ENCODE results near the gene RHOT2. TPM values are rescaled to one million over a fixed set of nuclear protein-coding genes. Genes with fewer than 3 reads are reported as not detected.

The RHOT2 gene
- total RNA-seq, 2 experiments from 2014 or later: 202 to 209 TPM

DNA sequence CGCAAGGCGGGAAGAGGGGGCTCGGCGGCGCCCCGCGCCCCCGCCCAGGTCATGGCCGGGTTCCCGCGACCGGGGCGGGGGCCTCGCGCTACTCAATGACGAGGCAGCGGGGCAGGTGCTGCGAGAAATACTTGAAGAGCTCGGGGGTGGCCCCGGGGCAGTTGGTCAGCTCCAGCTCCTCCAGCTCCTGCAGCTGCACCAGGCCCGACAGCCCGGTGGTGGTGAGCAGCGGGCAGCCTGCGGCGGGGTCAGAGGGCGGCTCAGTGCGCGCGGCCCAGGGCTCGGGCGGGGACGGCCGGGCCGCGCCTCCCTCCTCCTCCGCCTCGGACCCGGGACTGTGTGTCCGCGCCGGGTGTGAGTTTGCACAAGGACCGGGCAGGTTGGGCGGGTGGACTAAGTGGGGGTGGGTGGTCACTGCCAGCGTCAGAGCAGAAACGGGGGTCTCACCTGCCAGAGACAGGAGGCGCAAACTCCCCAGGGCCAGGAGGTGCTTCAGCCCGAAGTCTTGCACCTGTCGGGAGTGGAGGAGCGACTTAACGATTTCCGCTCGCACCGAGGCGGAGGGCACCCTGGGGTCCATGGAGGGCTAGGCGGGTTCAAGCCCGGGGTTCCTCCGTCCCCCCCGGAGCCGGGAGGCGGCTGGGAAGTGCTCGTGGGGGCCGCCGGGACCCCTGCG lies 26.4 kb downstream of the RHOT2 start:
- intact Hi-C loops (cut with DNase I, micrococcal nuclease): loop anchor here in 1 of 2 experiments (10.0 kb wide), 2 partner anchors 720 to 1270 kb away; partner anchors contain the start of genes RNF151, RPS2 and UNKL
- no peak overlapping the region for H3K27ac Mint-ChIP-seq
- H3K4me3 Mint-ChIP-seq: peak overlapping the region; percentile 70
- H3K27ac ChIP-seq (ENCODE audit: low read depth in 1 of 2, low read length in 2 of 2): no peak overlapping the region
- POLR2A ChIA-PET: interaction anchor here (0.8 to 4.1 kb wide), 7 partner anchors 10 to 270 kb away, joined by 3 to 55 read pairs (median 12); partner anchors contain the start of genes ANTKMT, JMJD8, METRN and METTL26
- H3K36me3 ChIP-seq (ENCODE audit: insufficient read depth, low read length): no peaks in the 10 kb centered on the region
- DNase-seq (peak in 3 of 14 experiments; percentile 32 to 64 (median 54)), ATAC-seq (ENCODE audit: poor library complexity) (no peak)
- H3K4me1 Mint-ChIP-seq (ENCODE audit: low read depth): peaks cover 22% of the 10 kb centered on the region
- no peaks in the 10 kb centered on the region for H3K27me3 ChIP-seq (ENCODE audit: control insufficient read depth in 1 of 2, insufficient read depth in 2 of 2, low read length in 2 of 2)
- H3K9me3 ChIP-seq (ENCODE audit: control insufficient read depth in 1 of 2, insufficient read depth in 1 of 2, low read length in 2 of 2): peaks cover 0 to 7% of the 10 kb centered on the region in 2 experiments
- CTCF ChIA-PET: interaction anchor here (1.7 to 2.0 kb wide), 2 partner anchors 27 to 47 kb away, joined by 6 to 8 read pairs; partner anchors contain the start of genes CIAO3 and RHOT2
- H3K4me1 ChIP-seq (ENCODE audit: insufficient read depth, low read length): peaks cover 58% of the 10 kb centered on the region
- H3K9me3 Mint-ChIP-seq: no peaks in the 10 kb centered on the region
- H3K4me3 ChIP-seq (ENCODE audit: low read length): peak overlapping the region; percentile 69
- no peaks in the 10 kb centered on the region for H3K27me3 Mint-ChIP-seq
- TF ChIP-seq, protein P1, sequence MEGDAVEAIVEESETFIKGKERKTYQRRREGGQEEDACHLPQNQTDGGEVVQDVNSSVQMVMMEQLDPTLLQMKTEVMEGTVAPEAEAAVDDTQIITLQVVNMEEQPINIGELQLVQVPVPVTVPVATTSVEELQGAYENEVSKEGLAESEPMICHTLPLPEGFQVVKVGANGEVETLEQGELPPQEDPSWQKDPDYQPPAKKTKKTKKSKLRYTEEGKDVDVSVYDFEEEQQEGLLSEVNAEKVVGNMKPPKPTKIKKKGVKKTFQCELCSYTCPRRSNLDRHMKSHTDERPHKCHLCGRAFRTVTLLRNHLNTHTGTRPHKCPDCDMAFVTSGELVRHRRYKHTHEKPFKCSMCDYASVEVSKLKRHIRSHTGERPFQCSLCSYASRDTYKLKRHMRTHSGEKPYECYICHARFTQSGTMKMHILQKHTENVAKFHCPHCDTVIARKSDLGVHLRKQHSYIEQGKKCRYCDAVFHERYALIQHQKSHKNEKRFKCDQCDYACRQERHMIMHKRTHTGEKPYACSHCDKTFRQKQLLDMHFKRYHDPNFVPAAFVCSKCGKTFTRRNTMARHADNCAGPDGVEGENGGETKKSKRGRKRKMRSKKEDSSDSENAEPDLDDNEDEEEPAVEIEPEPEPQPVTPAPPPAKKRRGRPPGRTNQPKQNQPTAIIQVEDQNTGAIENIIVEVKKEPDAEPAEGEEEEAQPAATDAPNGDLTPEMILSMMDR (IDR thresholded peaks at IDR 0.05): no peak
- peaks cover 5% of the 10 kb centered on the region for H3K36me3 Mint-ChIP-seq (ENCODE audit: low read depth)

DNA sequence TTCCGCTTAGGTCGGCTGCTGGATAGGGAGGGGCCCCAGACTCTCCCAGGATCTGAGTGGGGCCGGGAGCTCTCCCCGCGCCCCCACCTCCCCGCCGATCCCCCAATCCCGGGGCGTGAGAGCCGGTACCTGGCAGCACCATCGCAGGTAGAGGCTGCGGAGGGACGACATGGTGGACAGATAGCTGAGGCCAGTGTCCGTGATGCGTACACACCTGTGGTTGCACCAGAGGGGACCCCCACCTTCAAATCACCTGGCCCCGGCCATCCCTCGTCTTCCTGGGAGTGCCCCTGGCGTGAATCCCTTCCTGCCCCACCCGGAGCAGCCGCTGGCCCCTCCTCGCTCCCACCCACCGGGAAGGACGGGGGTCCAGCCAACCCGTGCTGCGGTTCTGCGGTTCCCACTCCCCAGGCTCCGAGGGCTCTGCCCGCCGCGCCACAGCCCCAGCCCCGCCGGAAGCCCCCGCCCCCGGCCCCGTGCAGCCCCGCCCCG lies 27.0 kb downstream of the RHOT2 start:
- ATAC-seq (ENCODE audit: poor library complexity) (no peak), DNase-seq (peak in 1 of 14 experiments; percentile 57)
- Histone ChIP-seq H3K27me3 (ENCODE audit: control insufficient read depth in 1 of 2, insufficient read depth in 2 of 2, low read length in 2 of 2) (peaks cover 0 to 2% of the 10 kb centered on the region in 2 experiments), H3K36me3 (ENCODE audit: insufficient read depth, low read length) (no peaks in the 10 kb centered on the region), H3K9me3 (ENCODE audit: control insufficient read depth in 1 of 2, insufficient read depth in 1 of 2, low read length in 2 of 2) (peaks cover 0 to 9% of the 10 kb centered on the region in 2 experiments), H3K27ac (ENCODE audit: low read depth in 1 of 2, low read length in 2 of 2) (no peak overlapping the region), H3K4me3 (ENCODE audit: low read length) (peak overlapping the region; percentile 69), H3K4me1 (ENCODE audit: insufficient read depth, low read length) (peaks cover 58% of the 10 kb centered on the region)
- H3K27me3 Mint-ChIP-seq: no peaks in the 10 kb centered on the region
- H3K4me1 Mint-ChIP-seq (ENCODE audit: low read depth): peaks cover 16% of the 10 kb centered on the region
- TF ChIP-seq, protein P1 (IDR thresholded peaks at IDR 0.05): no peak
- peak overlapping the region; percentile 20 for H3K4me3 Mint-ChIP-seq
- intact Hi-C loops (cut with DNase I, micrococcal nuclease): loop anchor here in 1 of 2 experiments (10.0 kb wide), 2 partner anchors 720 to 1270 kb away; partner anchors contain the start of genes RNF151, RPS2 and UNKL
- no peaks in the 10 kb centered on the region for H3K9me3 Mint-ChIP-seq
- no peak overlapping the region for H3K27ac Mint-ChIP-seq
- ChIA-PET POLR2A (interaction anchor here (0.6 to 4.1 kb wide), 25 partner anchors 9 to 1452 kb away, joined by 3 to 55 read pairs (median 7); partner anchors contain the start of genes ANTKMT, CAPN15, CCDC78 and CHTF18), CTCF (interaction anchor here (1.2 to 2.0 kb wide), 3 partner anchors 27 to 58 kb away, joined by 4 to 8 read pairs (median 6); partner anchors contain the start of genes CIAO3 and RHOT2)
- peaks cover 5% of the 10 kb centered on the region for H3K36me3 Mint-ChIP-seq (ENCODE audit: low read depth)

DNA sequence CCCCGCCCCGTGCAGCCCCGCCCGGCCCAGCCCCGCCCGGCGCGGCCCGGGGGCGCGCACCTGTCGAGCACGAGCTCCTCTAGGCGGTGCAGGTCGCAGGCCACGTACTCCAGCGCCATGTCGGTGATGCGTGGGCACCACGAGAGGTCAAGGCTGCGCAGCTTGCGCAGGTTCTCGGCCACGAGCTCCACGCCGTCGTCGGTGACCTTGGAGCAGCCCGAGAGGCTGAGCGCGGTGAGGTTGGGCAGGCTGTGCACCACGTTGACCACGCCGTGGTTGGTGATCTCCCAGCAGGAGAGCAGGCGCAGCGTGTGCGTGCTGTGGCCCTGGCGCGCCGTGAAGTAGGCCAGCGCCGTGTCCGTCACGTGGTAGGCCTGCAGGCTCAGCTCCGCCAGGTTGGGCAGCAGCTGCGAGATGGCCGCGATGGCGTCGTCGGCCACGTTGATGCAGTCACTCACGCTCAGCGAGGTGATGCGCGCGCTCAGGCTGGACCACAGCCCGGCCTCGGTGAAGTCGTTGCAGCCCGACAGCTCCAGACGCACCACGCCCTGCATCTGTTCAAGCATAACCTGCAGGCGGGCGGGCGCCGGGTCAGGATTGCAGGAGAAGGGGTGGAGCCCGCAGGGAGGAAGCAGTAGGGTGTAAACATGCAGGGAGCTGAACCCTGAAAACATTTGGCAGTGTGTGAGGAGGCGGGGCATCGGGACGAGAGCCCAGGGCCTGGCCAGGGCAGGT lies 27.6 kb downstream of the RHOT2 start:
- peak; percentile 73 for ATAC-seq (ENCODE audit: poor library complexity)
- peak overlapping the region; percentile 69 for H3K4me3 ChIP-seq (ENCODE audit: low read length)
- H3K4me1 Mint-ChIP-seq (ENCODE audit: low read depth): peaks cover 11% of the 10 kb centered on the region
- no peak overlapping the region for H3K27ac ChIP-seq (ENCODE audit: low read depth in 1 of 2, low read length in 2 of 2)
- DNase-seq: peak; percentile 40 to 86 (median 73)
- no peaks in the 10 kb centered on the region for H3K9me3 Mint-ChIP-seq
- no peaks in the 10 kb centered on the region for H3K36me3 ChIP-seq (ENCODE audit: insufficient read depth, low read length)
- peaks cover 0 to 14% of the 10 kb centered on the region in 2 experiments for H3K9me3 ChIP-seq (ENCODE audit: control insufficient read depth in 1 of 2, insufficient read depth in 1 of 2, low read length in 2 of 2)
- H3K27me3 Mint-ChIP-seq: no peaks in the 10 kb centered on the region
- ChIA-PET CTCF (interaction anchor here (1.2 to 2.0 kb wide), 3 partner anchors 28 to 59 kb away, joined by 4 to 8 read pairs (median 6); partner anchors contain the start of genes CIAO3 and RHOT2), POLR2A (interaction anchor here (0.5 to 4.1 kb wide), 30 partner anchors 8 to 1452 kb away, joined by 3 to 55 read pairs (median 6); partner anchors contain the start of genes ANTKMT, CAPN15, CCDC78 and CHTF18)
- H3K4me1 ChIP-seq (ENCODE audit: insufficient read depth, low read length): peaks cover 59% of the 10 kb centered on the region
- TF ChIP-seq, protein P1 (IDR thresholded peaks at IDR 0.05): no peak
- H3K4me3 Mint-ChIP-seq: peak overlapping the region; percentile 80
- no peaks in the 10 kb centered on the region for H3K36me3 Mint-ChIP-seq (ENCODE audit: low read depth)
- peaks cover 0 to 2% of the 10 kb centered on the region in 2 experiments for H3K27me3 ChIP-seq (ENCODE audit: control insufficient read depth in 1 of 2, insufficient read depth in 2 of 2, low read length in 2 of 2)
- intact Hi-C loops (cut with DNase I, micrococcal nuclease): loop anchor here in 1 of 2 experiments (10.0 kb wide), 2 partner anchors 719 to 1269 kb away; partner anchors contain the start of genes RNF151, RPS2 and UNKL
- peak overlapping the region; percentile 72 for H3K27ac Mint-ChIP-seq
